ENCODE measurements around the gene FBXO41.

The FBXO41 gene, protein sequence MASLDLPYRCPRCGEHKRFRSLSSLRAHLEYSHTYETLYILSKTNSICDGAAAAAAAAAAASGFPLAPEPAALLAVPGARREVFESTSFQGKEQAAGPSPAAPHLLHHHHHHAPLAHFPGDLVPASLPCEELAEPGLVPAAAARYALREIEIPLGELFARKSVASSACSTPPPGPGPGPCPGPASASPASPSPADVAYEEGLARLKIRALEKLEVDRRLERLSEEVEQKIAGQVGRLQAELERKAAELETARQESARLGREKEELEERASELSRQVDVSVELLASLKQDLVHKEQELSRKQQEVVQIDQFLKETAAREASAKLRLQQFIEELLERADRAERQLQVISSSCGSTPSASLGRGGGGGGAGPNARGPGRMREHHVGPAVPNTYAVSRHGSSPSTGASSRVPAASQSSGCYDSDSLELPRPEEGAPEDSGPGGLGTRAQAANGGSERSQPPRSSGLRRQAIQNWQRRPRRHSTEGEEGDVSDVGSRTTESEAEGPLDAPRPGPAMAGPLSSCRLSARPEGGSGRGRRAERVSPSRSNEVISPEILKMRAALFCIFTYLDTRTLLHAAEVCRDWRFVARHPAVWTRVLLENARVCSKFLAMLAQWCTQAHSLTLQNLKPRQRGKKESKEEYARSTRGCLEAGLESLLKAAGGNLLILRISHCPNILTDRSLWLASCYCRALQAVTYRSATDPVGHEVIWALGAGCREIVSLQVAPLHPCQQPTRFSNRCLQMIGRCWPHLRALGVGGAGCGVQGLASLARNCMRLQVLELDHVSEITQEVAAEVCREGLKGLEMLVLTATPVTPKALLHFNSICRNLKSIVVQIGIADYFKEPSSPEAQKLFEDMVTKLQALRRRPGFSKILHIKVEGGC

GRCh38 chr2:73284296-73285158 lies at the start of gene FBXO41:
Gene FBXO41 (minus strand): TSS chr2:73284478. CDS start chr2:73269630, 14,848 bp downstream.
- DNase-seq, result peak; percentile 70

- no peak for DNase-seq
These were observed 49.8 kb upstream of the FBXO41 start for GRCh38 chr2:73334045-73334444.

- no peak for DNase-seq
These were observed 49.3 kb upstream of the FBXO41 start for GRCh38 chr2:73333564-73333963.

GRCh38 chr2:73324126-73324725 lies 39.9 kb upstream of the FBXO41 start:
- DNase-seq, result no peak

DNA sequence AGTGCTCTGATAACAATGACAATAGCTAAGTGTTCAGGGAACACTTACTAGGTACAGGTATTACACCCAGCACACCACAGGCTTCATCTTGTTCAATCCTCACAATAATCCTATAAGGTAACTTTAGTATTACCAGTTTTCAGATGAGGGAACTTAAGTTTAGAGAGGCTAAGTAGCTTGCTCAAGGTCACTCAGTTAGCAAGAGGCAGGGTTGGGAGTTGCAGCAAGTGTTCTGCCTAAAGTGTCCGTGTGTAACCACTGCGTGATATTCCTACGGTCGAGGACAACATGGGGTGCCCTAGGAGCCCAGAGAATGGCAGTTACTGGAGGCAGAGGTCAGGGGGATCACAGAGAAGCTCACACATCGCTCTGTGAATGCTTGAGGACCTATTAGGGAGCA lies 39.3 kb upstream of the FBXO41 start:
- DNase-seq, result no peak

DNA sequence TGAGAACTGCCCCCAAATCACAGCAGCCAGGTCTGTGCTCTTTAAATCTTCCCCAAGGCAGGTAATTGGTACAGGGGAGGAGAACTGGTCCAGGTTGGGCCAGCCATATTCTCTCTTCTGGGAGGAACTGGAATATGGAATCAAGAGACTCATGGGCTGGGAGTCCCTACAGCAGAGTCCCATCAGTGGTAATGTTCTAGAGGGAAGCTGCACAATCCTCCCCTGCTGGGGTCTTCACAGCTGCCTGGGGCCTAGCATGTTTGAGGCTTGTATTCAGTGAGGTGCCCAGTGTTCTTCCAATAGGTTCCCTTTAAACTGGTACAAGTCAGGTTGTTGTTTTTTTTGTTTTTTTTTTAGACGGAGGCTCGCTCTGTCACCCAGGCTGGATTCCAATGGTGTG lies 30.2 kb upstream of the FBXO41 start:
- no peak for DNase-seq

- DNase-seq, result no peak
These were observed 23.4 kb upstream of the FBXO41 start for GRCh38 chr2:73307720-73308119.

- DNase-seq, result no peak
These were observed 17.4 kb upstream of the FBXO41 start for GRCh38 chr2:73301636-73302035.

- no peak for DNase-seq
These were observed 16.6 kb upstream of the FBXO41 start for GRCh38 chr2:73300926-73301325.

DNA sequence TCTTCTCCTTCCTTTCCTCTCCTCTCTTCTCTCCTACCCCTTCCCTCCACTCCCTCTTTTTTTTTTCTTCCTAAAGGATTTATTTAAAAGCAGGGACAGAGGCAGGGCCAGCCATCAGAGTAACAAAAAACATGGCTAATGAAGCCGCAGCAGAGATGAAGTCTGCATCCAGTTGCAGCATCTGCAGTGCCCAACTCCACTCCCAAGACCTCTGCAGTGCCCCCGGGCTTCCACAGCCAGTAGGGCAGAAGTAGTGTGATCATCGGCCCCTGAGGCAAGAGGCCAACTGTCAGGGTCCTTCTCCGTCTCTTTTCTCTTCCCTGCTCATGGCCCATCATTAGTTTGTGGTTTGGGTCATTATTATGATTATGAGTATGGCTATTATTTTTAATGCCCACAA lies 13.3 kb upstream of the FBXO41 start:
- no peak for DNase-seq

DNA sequence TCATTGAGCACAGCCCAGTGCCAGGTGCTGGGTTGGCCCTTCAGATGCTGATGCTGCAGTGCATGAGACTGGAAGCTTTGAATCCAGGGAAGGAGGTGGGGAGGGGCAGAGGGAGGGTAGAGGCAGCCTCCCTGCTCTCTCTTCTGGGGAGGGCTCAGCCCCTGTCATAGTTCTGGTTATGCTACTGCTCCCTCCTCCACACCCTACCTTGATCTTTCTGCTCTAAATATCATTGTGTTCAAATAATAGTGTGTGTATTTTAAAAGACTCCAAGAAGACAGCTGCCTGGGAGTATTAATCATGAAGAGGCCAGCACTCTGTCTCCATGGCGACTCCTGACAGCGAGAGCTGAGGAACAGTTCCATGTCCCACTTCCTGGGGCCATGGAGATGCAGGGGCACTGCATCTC lies 12.9 kb upstream of the FBXO41 start:
- no peak for DNase-seq

- DNase-seq, result no peak
These were observed 11.6 kb upstream of the FBXO41 start for GRCh38 chr2:73295751-73296400.

DNA sequence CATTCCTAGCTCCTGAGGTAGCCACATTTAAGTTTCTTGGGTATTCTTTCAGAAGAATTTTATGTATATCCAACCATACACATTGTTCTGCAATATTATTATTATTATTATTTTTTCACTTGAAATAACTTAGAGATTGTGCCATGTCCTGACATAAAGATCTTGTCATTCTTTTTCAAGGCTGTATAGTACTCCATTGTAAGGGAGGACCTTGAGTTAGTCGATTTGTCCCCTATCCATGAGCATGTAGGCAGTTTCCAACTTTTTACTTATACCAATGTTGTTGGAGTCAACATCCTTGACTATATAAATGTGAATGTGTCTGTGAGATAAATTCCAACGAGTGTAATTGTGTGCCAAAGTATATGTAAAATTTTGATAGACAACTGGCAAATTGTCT lies 10.0 kb upstream of the FBXO41 start:
- no peak for DNase-seq

- peak; percentile 93 to 94 for DNase-seq
These were observed 9.4 kb upstream of the FBXO41 start, which contains the start of gene EGR4 for GRCh38 chr2:73293534-73294171. Gene EGR4 (minus strand): TSS chr2:73293548. CDS start chr2:73293317, 231 bp downstream.

GRCh38 chr2:73292906-73293533 lies 8.7 kb upstream of the FBXO41 start:
- DNase-seq, result no peak

DNA sequence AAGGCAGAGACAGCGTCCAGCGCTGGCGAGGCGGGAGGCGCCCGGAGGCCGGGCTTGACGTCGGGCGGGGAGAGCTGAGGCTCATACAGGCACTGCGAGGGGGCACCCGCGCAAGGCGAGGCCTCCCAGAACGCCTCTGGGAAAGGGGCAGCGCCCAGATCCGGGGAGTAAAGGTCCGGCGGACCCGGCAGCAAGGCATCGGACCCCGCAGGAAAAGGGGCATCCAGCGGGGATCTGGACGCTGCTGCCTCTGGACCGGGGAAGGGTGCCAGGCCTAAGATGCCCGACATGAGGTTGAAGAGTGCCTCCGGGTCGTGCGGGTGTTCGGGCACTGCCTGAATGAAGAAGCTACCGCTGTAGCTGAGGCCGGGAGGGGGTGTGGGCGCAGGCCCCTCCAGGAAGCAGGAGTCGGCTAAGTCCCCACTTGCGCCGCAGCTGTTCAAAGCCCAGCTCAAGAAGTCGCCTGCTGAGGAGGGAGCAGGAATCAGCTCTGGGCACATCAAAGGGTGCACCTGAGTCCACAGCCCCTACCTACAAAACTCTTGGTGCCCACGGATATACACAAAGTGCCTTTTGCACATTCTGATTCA lies 8.1 kb upstream of the FBXO41 start:
- no peak for DNase-seq

- DNase-seq, result no peak
These were observed 7.4 kb upstream of the FBXO41 start for GRCh38 chr2:73291461-73292315.

DNA sequence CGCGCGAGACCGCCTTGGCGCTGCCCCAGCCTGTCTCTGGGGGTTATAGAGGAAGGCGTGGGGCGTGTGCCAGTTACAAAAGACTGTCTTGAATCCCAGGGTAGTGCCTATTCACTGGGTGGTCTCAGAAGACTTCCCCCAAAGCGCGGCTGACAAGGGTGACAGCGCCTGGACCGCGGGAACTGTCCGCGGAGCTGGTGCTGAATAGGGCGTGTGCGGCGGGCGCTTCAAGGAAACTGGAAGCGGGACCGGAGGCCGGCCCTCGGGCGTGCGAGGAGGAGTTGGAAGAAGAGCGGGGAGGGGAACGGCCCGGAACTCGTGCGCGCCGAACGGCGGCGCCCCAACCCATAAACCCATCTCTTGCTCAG lies 6.8 kb upstream of the FBXO41 start:
- peak; percentile 45 to 59 for DNase-seq

- peak; percentile 50 to 65 for DNase-seq
These were observed 6.0 kb upstream of the FBXO41 start for GRCh38 chr2:73290049-73290839.

Data from CD4-positive, alpha-beta T cell treated with Interleukin-1 beta for 1 hour (primary cell).